ENCODE measurements around the gene SLC35D2.
"Not testable (repeated sequence)": the region's sequence is repeated elsewhere in the genome, so short reads cannot be mapped to it uniquely, and the experiment has no call there.

SLC35D2 gene

GRCh38 chr9:96309850-96310249 lies 73.7 kb downstream of the SLC35D2 start:
- no peak for DNase-seq (ENCODE audit: low read depth)

GRCh38 chr9:96306958-96307357 lies 76.6 kb downstream of the SLC35D2 start:
- not testable (repeated sequence) for DNase-seq (ENCODE audit: low read depth)

GRCh38 chr9:96305171-96305570 lies 78.3 kb downstream of the SLC35D2 start:
- DNase-seq (ENCODE audit: low read depth): no peak

- DNase-seq (ENCODE audit: low read depth): no peak
These were observed 79.3 kb downstream of the SLC35D2 start for GRCh38 chr9:96304230-96304629.

GRCh38 chr9:96302021-96302420 lies 81.5 kb downstream of the SLC35D2 start, which contains the start of gene HSD17B3:
Gene HSD17B3, minus strand, starts transcription at chr9:96302176. Its CDS starts 72 bp downstream, at chr9:96302104.
- no peak for DNase-seq (ENCODE audit: low read depth)

- DNase-seq (ENCODE audit: low read depth): peak; percentile 37
These were observed 83.7 kb downstream of the SLC35D2 start for GRCh38 chr9:96299823-96300222.

GRCh38 chr9:96294159-96294545 lies 89.4 kb downstream of the SLC35D2 start:
- DNase-seq (ENCODE audit: low read depth): no peak

GRCh38 chr9:96293498-96294158 lies 89.9 kb downstream of the SLC35D2 start:
- peak; percentile 32 for DNase-seq (ENCODE audit: low read depth)

GRCh38 chr9:96289392-96289791 lies 94.1 kb downstream of the SLC35D2 start:
- no peak for DNase-seq (ENCODE audit: low read depth)

GRCh38 chr9:96281641-96282040 lies 101.9 kb downstream of the SLC35D2 start:
- DNase-seq (ENCODE audit: low read depth): no peak

GRCh38 chr9:96279932-96280331 lies 103.6 kb downstream of the SLC35D2 start:
- DNase-seq (ENCODE audit: low read depth): no peak

GRCh38 chr9:96274939-96275338 lies 108.6 kb downstream of the SLC35D2 start:
- no peak for DNase-seq (ENCODE audit: low read depth)
